GM12878 (cell line): Measurements from ENCODE around the gene CD34. TPM values are rescaled to one million over a fixed set of nuclear protein-coding genes. Genes with fewer than 3 reads are reported as not detected.

ENCODE experiments used
- ATAC-seq: fragments of 200-7000 bp; cut with Tn5 transposase; 3 replicates; pipeline ENCODE4 v1.9.1; 2020; ENCODE audit warnings: mild to moderate bottlenecking, moderate library complexity
- BruUV-seq: library from RNA; stranded (reverse); fragments of 400-500 nt; replicated peaks from 2 replicates; lab custom pipeline; 2021; lab: Mats Ljungman, UMichigan
- CTCF ChIA-PET: fragments of 300-600 bp; sonication (Branson Sonifier 250); formaldehyde crosslinking; extraction: SDS; loops from one replicate; lab custom pipeline; 2021; ENCODE audit warnings: inconsistent platforms; lab: Yijun Ruan, JAX
- POLR2A ChIA-PET: fragments of 350-600 bp; formaldehyde crosslinking; extraction: SDS; loops from one replicate; lab custom pipeline; 2021; ENCODE audit warnings: inconsistent platforms; lab: Charles Lee
- RAD21 ChIA-PET: fragments of 300-600 bp; sonication (Branson Sonifier 250); formaldehyde crosslinking; loops from one replicate; lab custom pipeline; 2023; ENCODE audit warnings: antibody characterized with exemption; ENCODE audit not compliant: unreplicated experiment; lab: Charles Lee
- SMC1A ChIA-PET: fragments of 300-600 bp; sonication (Branson Sonifier 250); formaldehyde crosslinking; loops from one replicate; lab custom pipeline; 2023; ENCODE audit not compliant: unreplicated experiment, uncharacterized antibody; lab: Charles Lee
- DNase-seq: peaks from one replicate; pipeline ENCODE4 v3.0.0-alpha.2; 2011; ENCODE audit warnings: low read depth, low spot score
- FAIRE-seq: peaks from 3 replicates; lab custom pipeline; 2011; peaks lifted over from hg19 to GRCh38; lab: Jason Lieb, UNC
- H2AFZ ChIP-seq: 2 replicates; pipeline ENCODE4 v1.6.0; 2011; ENCODE audit warnings: low read depth, low read length, control low read depth; ENCODE audit not compliant: control insufficient read depth
- H3K27ac ChIP-seq: 2 replicates; pipeline ENCODE4 v1.5.1; 2011; ENCODE audit warnings: control low read depth; ENCODE audit not compliant: control insufficient read depth, insufficient read depth
- H3K27me3 ChIP-seq, 2 experiments: replicated peaks in 1 of 2; 2 replicates each; pipeline versions ENCODE4 v1.6.0 to v1.6.1; 2011; ENCODE audit warnings: low read length in 1 of 2; ENCODE audit not compliant: control insufficient read depth in 2 of 2, insufficient read depth in 2 of 2
- H3K36me3 ChIP-seq, 2 experiments: 2 replicates each; pipeline ENCODE4 v1.5.1; 2011; ENCODE audit warnings: low read length in 1 of 2; ENCODE audit not compliant: control insufficient read depth in 2 of 2, insufficient read depth in 2 of 2
- H3K4me1 ChIP-seq: 2 replicates; pipeline ENCODE4 v1.6.1; 2011; ENCODE audit warnings: mild to moderate bottlenecking, low read length, moderate library complexity, mixed read lengths; ENCODE audit not compliant: control insufficient read depth, insufficient read depth
- H3K4me2 ChIP-seq: 2 replicates; pipeline ENCODE4 v1.6.0; 2011; ENCODE audit warnings: control low read depth; ENCODE audit not compliant: control insufficient read depth, insufficient read depth
- H3K4me3 ChIP-seq: fragments of 200-600 bp; sonication (generic); 2 replicates; pipeline ENCODE4 v1.5.1; 2016
- H3K79me2 ChIP-seq: 2 replicates; pipeline ENCODE4 v1.6.0; 2011; ENCODE audit warnings: low read length; ENCODE audit not compliant: control insufficient read depth, insufficient read depth
- H3K9ac ChIP-seq: 2 replicates; pipeline ENCODE4 v1.8.0; 2011; ENCODE audit warnings: low read length, control low read depth, mixed read lengths; ENCODE audit not compliant: control insufficient read depth, insufficient read depth
- H3K9me3 ChIP-seq: replicated peaks from 3 replicates; pipeline ENCODE4 v1.5.1; 2011; ENCODE audit warnings: mild to moderate bottlenecking, low read length; ENCODE audit not compliant: control insufficient read depth, insufficient read depth
- H4K20me1 ChIP-seq: 2 replicates; pipeline ENCODE4 v1.6.0; 2011; ENCODE audit not compliant: control insufficient read depth, insufficient read depth
- ATF2 ChIP-seq: IDR thresholded peaks from 2 replicates; pipeline ENCODE4 v1.6.1; 2012; ENCODE audit warnings: low read length, inconsistent platforms
- CBX5 ChIP-seq: sonication (generic); IDR thresholded peaks from 2 replicates; pipeline ENCODE4 v1.6.1; 2016; ENCODE audit warnings: low read depth, moderate library complexity, mild to moderate bottlenecking, inconsistent platforms
- EGR1 ChIP-seq, 2 experiments: IDR thresholded peaks; 1 replicate in 1 of 2; 2 replicates in 1 of 2; pipeline ENCODE4 v1.6.1; 2011 to 2012; ENCODE audit warnings: low read depth in 2 of 2, low read length in 2 of 2, borderline replicate concordance in 1 of 2, mild to moderate bottlenecking in 1 of 2, moderate library complexity in 1 of 2
- HDAC2 ChIP-seq: fragments of 200-600 bp; sonication (generic); IDR thresholded peaks from 2 replicates; pipeline ENCODE4 v1.6.1; 2017
- MXI1 ChIP-seq: fragments of 150-350 bp; IDR thresholded peaks from 2 replicates; pipeline ENCODE4 v1.6.1; 2011; ENCODE audit warnings: low read depth, mild to moderate bottlenecking, inconsistent platforms, low read length, improper control_type of control experiment
- MYB ChIP-seq: fragments of 150-350 bp; IDR thresholded peaks from 2 replicates; pipeline ENCODE4 v1.6.1; 2014; ENCODE audit warnings: mild to moderate bottlenecking, low read depth, low read length, borderline replicate concordance
- MYC ChIP-seq: IDR thresholded peaks from 2 replicates; pipeline ENCODE4 v1.6.1; 2011; ENCODE audit warnings: mild to moderate bottlenecking, low read length, moderate library complexity, inconsistent platforms; ENCODE audit not compliant: insufficient read depth, insufficient replicate concordance, insufficient read length, severe bottlenecking
- NFIC ChIP-seq: IDR thresholded peaks from 2 replicates; pipeline ENCODE4 v1.6.1; 2012; ENCODE audit warnings: low read depth, mild to moderate bottlenecking, inconsistent platforms, low read length, moderate library complexity
- PAX8 ChIP-seq: fragments of 450-650 bp; IDR thresholded peaks from 2 replicates; pipeline ENCODE4 v1.6.1; 2017; ENCODE audit warnings: mild to moderate bottlenecking, moderate library complexity
- RAD21 ChIP-seq: IDR thresholded peaks from 2 replicates; pipeline ENCODE4 v1.6.1; 2011; ENCODE audit warnings: mild to moderate bottlenecking, low read depth, low read length, moderate library complexity; ENCODE audit not compliant: insufficient read depth
- TBL1XR1 ChIP-seq: IDR thresholded peaks from 2 replicates; pipeline ENCODE4 v1.6.1; 2012; ENCODE audit warnings: low read depth, low read length, improper control_type of control experiment
- ZNF24 ChIP-seq: fragments of 450-650 bp; IDR thresholded peaks from 2 replicates; pipeline ENCODE4 v1.6.1; 2017; ENCODE audit warnings: antibody characterized with exemption, mild to moderate bottlenecking
- ZNF622 ChIP-seq: fragments of 450-650 bp; IDR thresholded peaks from 2 replicates; pipeline ENCODE4 v1.6.1; 2017; ENCODE audit warnings: mild to moderate bottlenecking, inconsistent platforms
- ZNF687 ChIP-seq: fragments of 450-650 bp; IDR thresholded peaks from 2 replicates; pipeline ENCODE4 v1.6.1; 2017; ENCODE audit warnings: mild to moderate bottlenecking, moderate library complexity
- WGBS: methylation state at CpG from one replicate; pipeline ENCODE4 v1.1.6; 2016; ENCODE audit warnings: low lambda C conversion rate; ENCODE audit not compliant: insufficient replicate concordance, insufficient coverage; ENCODE audit errors: missing lambda C conversion rate; 5-methylcytosine and 5-hydroxymethylcytosine counted together
- in situ Hi-C: fragments of 300-500 bp; cut with MboI; formaldehyde crosslinking; loops from 9 replicates; pipeline ENCODE4 v1.14.3; 2018; ENCODE audit warnings: mixed read lengths
- intact Hi-C: fragments of 100-400 bp; cut with micrococcal nuclease; formaldehyde crosslinking; loops from one replicate; pipeline ENCODE4 v1.14.2; 2022; ENCODE audit not compliant: unreplicated experiment
- polyA plus RNA-seq, 11 experiments: library from polyadenylated mRNA; depleted of rRNA in 4 of 11; unstranded in 6 of 11; stranded (reverse) in 5 of 11; fragments of >200 nt; fragmentation: Nextera tagmentation in 4 of 11; fragmentation: Illumina TruSeq in 1 of 11; extraction: Ambion mirVana in 4 of 11; extraction: Trizol in 1 of 11; gene quantifications; 1 replicate in 1 of 11; 2 replicates in 10 of 11; pipeline versions ENCODE4 v1.2.1 to v1.2.3, GENCODE V29; 2011 to 2016; ENCODE audit warnings: inconsistent platforms in 2 of 11, missing spikeins in 2 of 11, low read depth in 1 of 11
- total RNA-seq, 4 experiments: library from RNA; depleted of rRNA in 3 of 4; stranded (reverse); fragments of >200 nt in 3 of 4; fragmentation: Illumina TruSeq in 1 of 4; extraction: Trizol in 1 of 4; gene quantifications; 2 replicates each; pipeline versions ENCODE4 v1.2.1 to v1.2.3, GENCODE V29; 2013 to 2021

CD34 gene
- total and polyA plus RNA-seq, 10 of the 15 experiments (the other 5 are each of a cell fraction or from before 2014, with no cell fraction given), result under 0.01 to 0.08 (median 0.02) TPM; not detected in 6

- ChIA-PET POLR2A (interaction anchor here (0.8 kb wide), 1 partner anchor 22 kb away, joined by 3 read pairs; no protein-coding TSS in a partner anchor), CTCF (interaction anchor here (1.0 to 26.0 kb wide), 4 partner anchors 9 to 123 kb away, joined by 3 to 821 read pairs (median 4); no protein-coding TSS in a partner anchor), RAD21 (no interaction called here)
- no peak overlapping the region for H3K4me2 ChIP-seq
- H3K36me3 ChIP-seq, result peaks cover 0 to 6% of the 10 kb centered on the region in 2 experiments; a peak in 2 of 4 replicates
- no peaks in the 10 kb centered on the region; the same call in 1 of the 2 replicates for H3K79me2 ChIP-seq
- no peak overlapping the region for H3K9ac ChIP-seq
- intact Hi-C loops, result no loop called here
- no peaks in the 10 kb centered on the region; the same call in 1 of the 2 replicates for H4K20me1 ChIP-seq
- WGBS, result 100% methylated on average over 2 of the region's 2 CpGs
- H3K4me1 ChIP-seq, result peaks cover 6% of the 10 kb centered on the region
- H3K27ac ChIP-seq, result no peak overlapping the region
- no TSS peak for BruUV-seq
- TF ChIP-seq CBX5, result no peak
- no peak for TF ChIP-seq HDAC2
- TF ChIP-seq PAX8, result no peak
- no peak for TF ChIP-seq MXI1
- no peak for TF ChIP-seq ZNF24
- no peak for TF ChIP-seq EGR1 (IDR thresholded peaks at IDR 0.05; ENCODE audit: borderline replicate concordance in 1 of 2, low read depth in 2 of 2, low read length in 2 of 2)
- TF ChIP-seq MYB, result no peak
- no peak for TF ChIP-seq NFIC
- TF ChIP-seq ZNF622, result no peak
- TF ChIP-seq ZNF687, result no peak
- no peak for TF ChIP-seq MYC
- TF ChIP-seq RAD21, result no peak
- TF ChIP-seq ATF2, result no peak
- TF ChIP-seq TBL1XR1, result no peak
- TF ChIP-seq, all 136 proteins: peak for 0
- SMC1A ChIA-PET, result interaction anchor here (1.0 to 1.3 kb wide), 3 partner anchors 11 to 23 kb away, joined by 4 to 9 read pairs (median 4); no protein-coding TSS in a partner anchor
- H3K4me3 ChIP-seq, result no peak overlapping the region
- in situ Hi-C loops, result no loop called here
- H2AFZ ChIP-seq, result no peak overlapping the region
- no peaks in the 10 kb centered on the region; the same call in 2 of the 3 replicates for H3K9me3 ChIP-seq
- H3K27me3 ChIP-seq, result no peaks in the 10 kb centered on the region
- no peak; the same call in 2 of the 3 replicates for ATAC-seq
- no peak for DNase-seq
- FAIRE-seq, result no peak
Observed at GRCh38 chr1:207840380-207840779, 70.5 kb downstream of the CD34 start.
